PC-9 (cell line): ENCODE results near the gene GZMA.

Experiments used
- EZH2 ChIP-seq: fragments of 200-600 bp; sonication (generic); IDR thresholded peaks from 2 replicates; pipeline ENCODE4 v1.8.0; 2017; ENCODE audit warnings: antibody characterized with exemption, low read depth
- TF ChIP-seq, protein P1 (sequence below): fragments of 200-600 bp; sonication (generic); conservative IDR thresholded peaks from 2 replicates; pipeline ENCODE4 v1.6.1; 2017; ENCODE audit warnings: mixed run types, antibody characterized with exemption, mild to moderate bottlenecking, moderate library complexity

DNA sequence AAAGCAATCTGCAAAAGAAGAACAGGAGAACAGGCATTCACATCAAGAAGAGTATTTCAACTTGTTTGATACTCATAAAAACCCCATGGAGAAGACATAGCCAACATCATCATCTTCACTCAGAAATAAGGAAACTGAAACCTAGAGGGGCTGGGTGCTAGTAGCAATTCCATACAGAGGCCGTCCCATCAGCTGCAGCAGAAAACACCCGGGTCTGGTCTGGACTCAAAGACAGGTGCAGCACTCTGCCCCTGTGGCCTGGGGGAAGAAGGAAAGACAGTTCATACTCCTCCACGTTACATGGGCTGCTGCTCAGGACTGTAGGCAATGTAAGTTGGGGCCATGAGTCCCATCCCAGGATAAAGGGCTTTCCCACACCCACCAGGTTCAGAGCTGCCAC, 11.6 kb downstream of the GZMA start:
- TF ChIP-seq, protein P1, sequence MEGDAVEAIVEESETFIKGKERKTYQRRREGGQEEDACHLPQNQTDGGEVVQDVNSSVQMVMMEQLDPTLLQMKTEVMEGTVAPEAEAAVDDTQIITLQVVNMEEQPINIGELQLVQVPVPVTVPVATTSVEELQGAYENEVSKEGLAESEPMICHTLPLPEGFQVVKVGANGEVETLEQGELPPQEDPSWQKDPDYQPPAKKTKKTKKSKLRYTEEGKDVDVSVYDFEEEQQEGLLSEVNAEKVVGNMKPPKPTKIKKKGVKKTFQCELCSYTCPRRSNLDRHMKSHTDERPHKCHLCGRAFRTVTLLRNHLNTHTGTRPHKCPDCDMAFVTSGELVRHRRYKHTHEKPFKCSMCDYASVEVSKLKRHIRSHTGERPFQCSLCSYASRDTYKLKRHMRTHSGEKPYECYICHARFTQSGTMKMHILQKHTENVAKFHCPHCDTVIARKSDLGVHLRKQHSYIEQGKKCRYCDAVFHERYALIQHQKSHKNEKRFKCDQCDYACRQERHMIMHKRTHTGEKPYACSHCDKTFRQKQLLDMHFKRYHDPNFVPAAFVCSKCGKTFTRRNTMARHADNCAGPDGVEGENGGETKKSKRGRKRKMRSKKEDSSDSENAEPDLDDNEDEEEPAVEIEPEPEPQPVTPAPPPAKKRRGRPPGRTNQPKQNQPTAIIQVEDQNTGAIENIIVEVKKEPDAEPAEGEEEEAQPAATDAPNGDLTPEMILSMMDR, result no peak
- TF ChIP-seq EZH2, result no peak
